Cardiac septum (tissue), 1 donor: ENCODE data around the gene COLEC12. TPM values are rescaled to one million over a fixed set of nuclear protein-coding genes. Genes with fewer than 3 reads are reported as not detected.

Source experiments
- DNase-seq: peaks from one replicate; pipeline ENCODE4 v3.0.0-alpha.2; 2020; ENCODE audit warnings: low spot score
- intact Hi-C: fragments of 100-400 bp; cut with DNase I; formaldehyde crosslinking; loops from one replicate; pipeline ENCODE4 v1.14.0; 2022
- total RNA-seq: library from RNA; stranded (reverse); fragmentation: NEBNext Ultra II Directional; extraction: Animal tissue kit (Norgen Biotek cat#: 25700); gene quantifications from one replicate; pipeline ENCODE4 v1.2.1, GENCODE V29; 2021
- donor health status: DM: no; HTN: no; CAD: no.

Gene COLEC12
- total RNA-seq, 1 donor from 2014 or later: 5.5 TPM

GRCh38 chr18:376311-376710 lies 124.2 kb downstream of the COLEC12 start:
- DNase-seq: no peak
- intact Hi-C loops: no loop called here

GRCh38 chr18:374721-375168 lies 125.8 kb downstream of the COLEC12 start:
- intact Hi-C loops: no loop called here
- no peak for DNase-seq

- no peak for DNase-seq
- intact Hi-C loops: no loop called here
These were observed 126.7 kb downstream of the COLEC12 start for GRCh38 chr18:373780-374179.

GRCh38 chr18:371609-371982 lies 128.9 kb downstream of the COLEC12 start:
- intact Hi-C loops: no loop called here

GRCh38 chr18:370751-371608 lies 129.5 kb downstream of the COLEC12 start:
- DNase-seq: no peak
- intact Hi-C loops: no loop called here

More at GRCh38 chr18:371609-371982, 128.9 kb downstream of the COLEC12 start:
- DNase-seq: no peak

- intact Hi-C loops: no loop called here
These were observed 131.1 kb downstream of the COLEC12 start for GRCh38 chr18:369224-370015.

GRCh38 chr18:366466-367061 lies 133.9 kb downstream of the COLEC12 start:
- no peak for DNase-seq
- intact Hi-C loops: no loop called here

More at GRCh38 chr18:369224-370015, 131.1 kb downstream of the COLEC12 start:
- DNase-seq: no peak

- DNase-seq: no peak
- intact Hi-C loops: no loop called here
These were observed 134.8 kb downstream of the COLEC12 start for GRCh38 chr18:365651-366050.

GRCh38 chr18:364256-364826 lies 136.2 kb downstream of the COLEC12 start:
- no peak for DNase-seq
- intact Hi-C loops: no loop called here

- no peak for DNase-seq
- intact Hi-C loops: no loop called here
These were observed 137.0 kb downstream of the COLEC12 start for GRCh38 chr18:363301-364085.

- intact Hi-C loops: no loop called here
- no peak for DNase-seq
These were observed 137.9 kb downstream of the COLEC12 start for GRCh38 chr18:362311-363290.

- intact Hi-C loops: no loop called here
These were observed 138.6 kb downstream of the COLEC12 start for GRCh38 chr18:361941-362310.

GRCh38 chr18:361100-361732 lies 139.3 kb downstream of the COLEC12 start:
- intact Hi-C loops: no loop called here
- no peak for DNase-seq

More at GRCh38 chr18:361941-362310, 138.6 kb downstream of the COLEC12 start:
- no peak for DNase-seq

- no peak for DNase-seq
- intact Hi-C loops: no loop called here
These were observed 139.8 kb downstream of the COLEC12 start for GRCh38 chr18:360676-361075.

- DNase-seq: no peak
- intact Hi-C loops: no loop called here
These were observed 143.7 kb downstream of the COLEC12 start for GRCh38 chr18:356778-357177.

- intact Hi-C loops: no loop called here
- DNase-seq: no peak
These were observed 144.8 kb downstream of the COLEC12 start for GRCh38 chr18:355678-356077.

- no peak for DNase-seq
- intact Hi-C loops: no loop called here
These were observed 146.0 kb downstream of the COLEC12 start for GRCh38 chr18:354471-354870.

- intact Hi-C loops: no loop called here
These were observed 146.5 kb downstream of the COLEC12 start for GRCh38 chr18:354003-354402.

More at GRCh38 chr18:354003-354402, 146.5 kb downstream of the COLEC12 start:
- DNase-seq: no peak
